Amygdala (tissue), 56 donors: ENCODE measurements around the gene HCN2.

Experiments used
- DNase-seq, 56 donors: peaks; one replicate each; lab custom pipeline; 2025; lab: John Stamatoyannopoulos, UW

The HCN2 gene

GRCh38 chr19:633786-634639 is 44.3 kb downstream of the HCN2 start:
- DNase-seq = no peak

DNA sequence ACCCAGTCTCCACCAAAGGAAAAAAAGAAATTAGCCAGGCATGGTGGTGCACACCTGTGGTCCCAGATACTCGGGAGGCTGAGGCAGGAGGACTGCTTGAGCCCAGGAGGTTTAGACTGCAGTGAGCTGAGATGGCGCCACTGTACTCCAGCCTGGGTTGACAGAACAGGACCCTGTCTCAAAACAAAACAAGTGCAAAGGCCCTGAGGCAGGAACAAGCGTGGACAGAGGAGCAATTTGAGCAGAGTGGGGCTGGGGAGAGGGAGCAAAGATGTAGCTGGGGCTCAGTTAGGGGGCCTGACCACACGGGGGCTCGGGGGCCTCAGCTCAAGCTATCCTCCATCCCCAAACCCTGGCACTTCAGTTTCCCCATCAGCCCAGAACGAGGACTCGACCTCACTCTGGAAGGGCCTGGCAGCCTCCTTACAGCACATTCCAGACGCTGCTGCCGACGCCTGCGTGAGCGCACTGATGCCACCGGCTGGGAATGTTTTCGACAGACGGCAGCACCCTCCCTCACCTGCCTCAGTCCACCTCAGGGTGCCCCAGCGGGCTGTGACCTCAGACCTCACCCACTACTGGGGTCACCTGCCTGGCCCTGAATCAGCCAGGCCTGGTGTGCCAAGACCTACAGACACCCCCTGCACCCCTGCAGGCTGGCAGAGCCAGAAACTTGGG is 45.4 kb downstream of the HCN2 start:
- DNase-seq = no peak

DNA sequence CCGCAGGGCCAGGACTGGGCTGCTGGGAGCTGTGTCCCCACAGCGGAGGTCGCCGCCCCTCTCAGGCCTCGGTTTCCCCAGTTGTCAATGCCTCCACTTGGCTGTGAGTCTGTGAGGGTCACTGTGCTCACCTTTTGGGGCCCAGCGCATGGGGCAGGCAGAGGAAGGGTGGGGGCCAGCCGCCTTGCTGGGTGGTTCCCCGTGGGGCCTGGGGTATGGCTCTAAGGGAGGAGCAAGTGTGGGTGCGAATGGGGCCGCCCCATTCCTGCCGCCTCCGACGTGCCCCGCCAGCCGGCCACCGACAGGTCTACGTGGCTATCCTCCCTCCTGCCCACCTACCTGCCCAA is 49.2 kb downstream of the HCN2 start:
- DNase-seq = peak in 1 of 56 donors; percentile 58

GRCh38 chr19:639253-640160 is 49.8 kb downstream of the HCN2 start, which contains the start of gene FGF22:
Gene FGF22, plus strand, starts transcription at chr19:639879. Its CDS starts 47 bp downstream, at chr19:639926.
- peak in 55 of 56 donors; percentile 39 to 96 (median 85) for DNase-seq

DNA sequence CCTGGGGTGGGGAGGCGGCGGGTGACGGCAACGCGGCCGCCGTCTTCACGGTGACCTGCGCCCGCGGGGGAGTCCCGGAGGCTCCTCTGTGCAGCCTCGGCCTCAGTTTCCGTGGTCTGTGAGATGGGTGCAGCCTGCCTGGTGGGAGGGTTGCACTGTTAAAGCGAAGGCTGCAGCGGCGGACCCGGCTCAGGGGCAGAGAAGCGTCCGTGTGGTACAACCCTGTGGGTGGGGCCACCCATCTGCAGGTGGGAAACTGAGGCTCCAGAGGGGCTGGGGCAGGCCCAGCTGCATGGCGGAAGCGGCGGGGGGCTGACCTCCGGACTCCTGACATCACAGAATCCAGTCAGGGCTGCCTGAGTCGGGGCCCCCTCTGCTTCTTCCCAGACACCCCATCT is 50.5 kb downstream of the HCN2 start:
- no peak for DNase-seq

GRCh38 chr19:640606-641189 is 51.0 kb downstream of the HCN2 start:
- DNase-seq = no peak

GRCh38 chr19:641702-642101 is 52.0 kb downstream of the HCN2 start:
- no peak for DNase-seq

- no peak for DNase-seq
Observed at GRCh38 chr19:642767-643727, 53.4 kb downstream of the HCN2 start.

- no peak for DNase-seq
Observed at GRCh38 chr19:643736-644135, 54.1 kb downstream of the HCN2 start.

GRCh38 chr19:644363-644762 is 54.7 kb downstream of the HCN2 start:
- DNase-seq = no peak

GRCh38 chr19:644789-645188 is 55.1 kb downstream of the HCN2 start:
- no peak for DNase-seq

- no peak for DNase-seq
Observed at GRCh38 chr19:645912-646778, 56.5 kb downstream of the HCN2 start.

DNA sequence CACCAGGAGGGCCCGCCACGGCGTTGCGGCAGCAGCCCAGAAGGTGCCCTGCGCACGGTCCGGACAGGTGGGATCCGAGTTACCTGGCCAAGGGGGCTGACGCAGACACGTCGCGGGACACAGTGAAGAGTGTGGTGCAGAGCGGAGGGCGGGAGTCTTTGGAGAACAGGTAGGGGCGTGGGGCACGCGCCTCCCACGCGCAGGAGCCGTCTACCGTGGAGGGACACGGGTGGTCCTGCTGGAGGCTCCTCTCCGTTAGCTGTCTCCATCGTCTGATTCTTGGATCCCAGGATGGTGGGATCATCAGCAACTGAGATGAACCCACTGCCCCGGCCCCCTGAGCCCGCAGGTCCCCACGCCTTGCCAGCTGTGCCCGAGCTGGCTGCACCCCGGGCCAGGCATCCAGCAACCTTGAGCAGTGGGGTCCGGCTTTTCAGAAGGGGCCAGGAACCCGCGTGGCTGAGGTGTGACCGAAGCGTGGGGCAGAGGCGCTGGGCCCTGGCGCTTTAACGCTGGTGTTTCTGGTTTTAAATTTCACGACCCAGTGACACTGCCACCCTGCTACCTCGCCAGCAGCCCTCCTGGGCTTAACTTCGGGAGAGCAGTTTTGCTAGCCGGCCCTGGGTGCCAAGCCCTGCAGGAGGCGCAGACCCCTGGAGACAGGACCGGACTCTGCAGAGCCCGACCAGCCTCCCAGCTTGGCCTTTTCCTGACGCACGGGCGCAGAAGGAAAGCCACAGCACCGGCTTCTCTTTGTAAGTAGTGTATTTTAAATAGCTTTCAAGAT is 57.3 kb downstream of the HCN2 start:
- DNase-seq = no peak

DNA sequence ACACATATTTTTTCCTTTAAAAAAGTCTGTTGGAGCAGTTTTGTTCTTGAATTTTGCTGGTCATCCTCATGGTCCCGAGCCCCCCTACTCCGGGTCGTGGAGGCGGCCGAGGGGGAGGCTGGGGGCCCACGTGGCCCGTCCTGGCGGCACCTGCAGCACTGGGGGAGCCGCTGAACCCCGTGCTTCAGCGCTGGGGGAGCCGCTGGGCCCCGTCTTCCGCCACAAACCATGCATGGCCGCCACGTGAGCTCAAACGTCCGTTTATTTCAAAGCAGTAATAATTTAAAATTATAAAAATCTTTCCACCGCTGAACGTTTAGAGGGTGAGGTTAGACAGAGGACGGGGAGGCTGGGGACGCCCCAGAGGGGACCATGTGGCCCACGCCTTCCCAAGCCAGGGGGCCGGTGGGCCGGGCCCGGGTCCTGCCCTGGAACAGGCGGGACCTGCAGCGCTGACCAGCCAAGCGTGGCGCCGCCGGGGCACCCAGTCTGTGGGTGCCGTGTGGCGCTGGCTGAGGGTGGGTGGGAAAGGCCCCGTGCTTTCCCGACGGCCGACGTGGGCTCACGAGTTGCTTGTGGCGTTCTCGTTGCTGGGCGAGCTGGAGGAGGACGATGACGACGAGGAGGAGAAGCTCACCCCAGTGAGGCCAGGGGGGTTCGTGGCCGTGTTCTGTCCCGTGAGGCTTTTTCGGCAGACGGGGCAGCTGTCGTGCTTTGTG is 58.0 kb downstream of the HCN2 start:
- DNase-seq = no peak

DNA sequence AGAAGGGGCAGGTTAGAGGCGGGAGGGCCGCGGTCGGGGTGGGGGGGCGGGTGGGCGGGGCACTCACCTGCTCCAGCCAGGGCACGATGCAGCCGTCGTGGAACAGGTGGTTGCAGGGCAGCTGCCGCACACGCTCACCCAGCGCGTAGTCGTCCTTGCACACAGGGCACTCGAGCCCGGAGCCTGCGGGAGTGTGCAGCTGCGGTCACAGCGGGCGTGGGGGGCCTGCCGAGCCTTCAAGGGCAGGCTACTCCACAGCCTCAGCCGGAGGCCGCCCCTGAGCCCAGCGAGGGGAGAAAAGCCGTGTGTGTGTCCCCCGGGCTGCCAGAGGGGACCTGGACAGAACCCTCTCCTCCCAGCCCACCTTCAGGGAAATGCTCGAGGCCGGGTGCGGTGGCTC is 58.6 kb downstream of the HCN2 start:
- no peak for DNase-seq

- peak in 1 of 56 donors; percentile 10 for DNase-seq
Observed at GRCh38 chr19:648904-649801, 59.5 kb downstream of the HCN2 start.
